SK-N-MC (cell line): ENCODE measurements around the gene HBE1.

Experiments used
- DNase-seq: peaks from one replicate; pipeline ENCODE4 v3.0.0-alpha.2; 2011; ENCODE audit warnings: low read depth, low spot score
- H3K27ac ChIP-seq: fragments of 200-600 bp; sonication (generic); 2 replicates; pipeline ENCODE4 v1.5.1; 2016; ENCODE audit warnings: mixed run types
- H3K36me3 ChIP-seq: fragments of 200-600 bp; sonication (generic); 2 replicates; pipeline ENCODE4 v1.6.1; 2017; ENCODE audit warnings: antibody characterized with exemption, low read length, mixed read lengths; ENCODE audit not compliant: insufficient read depth
- H3K4me3 ChIP-seq: fragments of 200-600 bp; sonication (generic); 2 replicates; pipeline ENCODE4 v1.5.1; 2016
- H3K9ac ChIP-seq: fragments of 200-600 bp; sonication (generic); 2 replicates; pipeline ENCODE4 v1.8.0; 2017; ENCODE audit warnings: mixed run types, mixed read lengths; ENCODE audit not compliant: insufficient read length
- H3K9me3 ChIP-seq: fragments of 200-600 bp; sonication (generic); 2 replicates; pipeline ENCODE4 v1.6.1; 2017; ENCODE audit warnings: low read depth, mild to moderate bottlenecking, antibody characterized with exemption, low read length, moderate library complexity, mixed read lengths
- EZH2 ChIP-seq: fragments of 200-600 bp; sonication (generic); IDR thresholded peaks from one replicate; pipeline ENCODE4 v1.6.1; 2017; ENCODE audit warnings: antibody characterized with exemption
- FOXP2 ChIP-seq: optimal IDR thresholded peaks from 2 replicates; pipeline ENCODE3; 2011; ENCODE audit warnings: mild to moderate bottlenecking, moderate library complexity; ENCODE audit not compliant: insufficient read depth; ENCODE audit errors: extremely low read length, control extremely low read depth
- POLR2AphosphoS5 ChIP-seq: IDR thresholded peaks from 2 replicates; pipeline ENCODE4 v1.6.1; 2012; ENCODE audit warnings: mild to moderate bottlenecking, low read depth, low read length, borderline replicate concordance

Gene HBE1

DNA sequence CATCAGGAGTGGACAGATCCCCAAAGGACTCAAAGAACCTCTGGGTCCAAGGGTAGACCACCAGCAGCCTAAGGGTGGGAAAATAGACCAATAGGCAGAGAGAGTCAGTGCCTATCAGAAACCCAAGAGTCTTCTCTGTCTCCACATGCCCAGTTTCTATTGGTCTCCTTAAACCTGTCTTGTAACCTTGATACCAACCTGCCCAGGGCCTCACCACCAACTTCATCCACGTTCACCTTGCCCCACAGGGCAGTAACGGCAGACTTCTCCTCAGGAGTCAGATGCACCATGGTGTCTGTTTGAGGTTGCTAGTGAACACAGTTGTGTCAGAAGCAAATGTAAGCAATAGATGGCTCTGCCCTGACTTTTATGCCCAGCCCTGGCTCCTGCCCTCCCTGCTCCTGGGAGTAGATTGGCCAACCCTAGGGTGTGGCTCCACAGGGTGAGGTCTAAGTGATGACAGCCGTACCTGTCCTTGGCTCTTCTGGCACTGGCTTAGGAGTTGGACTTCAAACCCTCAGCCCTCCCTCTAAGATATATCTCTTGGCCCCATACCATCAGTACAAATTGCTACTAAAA lies 42.9 kb downstream of the HBE1 start, which contains the start of gene HBB:
Gene HBB (minus strand): TSS at position 340 of the 579 bp plus-strand sequence. CDS start 50 bp downstream, at position 290.
- Histone ChIP-seq H3K9ac (no peak within 1 kb of the TSS), H3K27ac (no peak within 1 kb of the TSS), H3K9me3 (no peaks in the 10 kb centered on the region), H3K36me3 (no peaks in the 10 kb centered on the region), H3K4me3 (no peak within 1 kb of the TSS)
- DNase-seq = no peak
- TF ChIP-seq EZH2 = no peak

- TF ChIP-seq FOXP2 (no peak), EZH2 (no peak)
These were observed 44.3 kb downstream of the HBE1 start for GRCh38 chr11:5225480-5225871.

DNA sequence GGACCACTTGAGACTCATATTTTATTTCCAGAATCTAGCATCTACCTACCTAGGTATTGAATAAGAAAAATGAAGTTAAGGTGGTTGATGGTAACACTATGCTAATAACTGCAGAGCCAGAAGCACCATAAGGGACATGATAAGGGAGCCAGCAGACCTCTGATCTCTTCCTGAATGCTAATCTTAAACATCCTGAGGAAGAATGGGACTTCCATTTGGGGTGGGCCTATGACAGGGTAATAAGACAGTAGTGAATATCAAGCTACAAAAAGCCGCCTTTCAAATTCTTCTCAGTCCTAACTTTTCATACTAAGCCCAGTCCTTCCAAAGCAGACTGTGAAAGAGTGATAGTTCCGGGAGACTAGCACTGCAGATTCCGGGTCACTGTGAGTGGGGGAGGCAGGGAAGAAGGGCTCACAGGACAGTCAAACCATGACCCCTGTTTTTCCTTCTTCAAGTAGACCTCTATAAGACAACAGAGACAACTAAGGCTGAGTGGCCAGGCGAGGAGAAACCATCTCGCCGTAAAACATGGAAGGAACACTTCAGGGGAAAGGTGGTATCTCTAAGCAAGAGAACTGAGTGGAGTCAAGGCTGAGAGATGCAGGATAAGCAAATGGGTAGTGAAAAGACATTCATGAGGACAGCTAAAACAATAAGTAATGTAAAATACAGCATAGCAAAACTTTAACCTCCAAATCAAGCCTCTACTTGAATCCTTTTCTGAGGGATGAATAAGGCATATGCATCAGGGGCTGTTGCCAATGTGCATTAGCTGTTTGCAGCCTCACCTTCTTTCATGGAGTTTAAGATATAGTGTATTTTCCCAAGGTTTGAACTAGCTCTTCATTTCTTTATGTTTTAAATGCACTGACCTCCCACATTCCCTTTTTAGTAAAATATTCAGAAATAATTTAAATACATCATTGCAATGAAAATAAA lies 44.9 kb downstream of the HBE1 start:
- no peak overlapping the region for H3K9ac ChIP-seq
- no peak overlapping the region for H3K27ac ChIP-seq
- TF ChIP-seq FOXP2 (no peak), POLR2AphosphoS5 (no peak), EZH2 (no peak)
- H3K9me3 ChIP-seq = no peaks in the 10 kb centered on the region
- DNase-seq = no peak
- no peaks in the 10 kb centered on the region for H3K36me3 ChIP-seq
- H3K4me3 ChIP-seq = no peak overlapping the region

More at GRCh38 chr11:5225480-5225871, 44.3 kb downstream of the HBE1 start:
- H3K9ac ChIP-seq = no peak overlapping the region
- no peak overlapping the region for H3K4me3 ChIP-seq
- no peaks in the 10 kb centered on the region for H3K36me3 ChIP-seq
- H3K27ac ChIP-seq = no peak overlapping the region
- H3K9me3 ChIP-seq = no peaks in the 10 kb centered on the region
- DNase-seq = no peak

DNA sequence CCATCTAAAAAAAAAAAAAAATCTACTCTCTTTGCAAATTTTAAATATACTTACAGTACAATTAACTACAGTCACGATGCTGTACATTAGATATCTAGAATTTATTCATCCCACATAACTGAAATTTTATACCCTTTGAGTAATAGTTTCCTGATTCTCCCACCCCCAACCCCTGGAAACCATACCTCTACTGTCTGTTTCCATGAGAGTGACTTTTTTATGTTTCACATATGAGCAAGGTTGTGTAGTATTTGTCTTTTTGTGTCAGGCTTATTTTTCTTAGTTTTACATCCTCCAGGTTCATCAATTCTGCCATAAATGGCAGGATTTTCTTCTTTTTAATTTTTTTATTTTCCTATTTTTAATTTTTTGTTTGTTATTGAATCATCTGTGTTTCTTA lies 46.1 kb downstream of the HBE1 start:
- Histone ChIP-seq H3K9me3 (no peaks in the 10 kb centered on the region), H3K27ac (no peak overlapping the region), H3K4me3 (no peak overlapping the region), H3K36me3 (no peaks in the 10 kb centered on the region), H3K9ac (no peak overlapping the region)
- DNase-seq = no peak
- no peak for TF ChIP-seq FOXP2

- no peak for TF ChIP-seq EZH2
- TF ChIP-seq FOXP2 = no peak
- no peak for TF ChIP-seq POLR2AphosphoS5
- H3K4me3 ChIP-seq = no peak overlapping the region
- no peak for DNase-seq
- H3K9ac ChIP-seq = no peak overlapping the region
- no peak overlapping the region for H3K27ac ChIP-seq
- H3K9me3 ChIP-seq = no peaks in the 10 kb centered on the region
- no peaks in the 10 kb centered on the region for H3K36me3 ChIP-seq
These were observed 46.6 kb downstream of the HBE1 start for GRCh38 chr11:5223146-5223545.
